GM19099 (cell line): Measurements from ENCODE around the gene CARMIL1.

Source experiments
- POLR2A ChIP-seq: IDR thresholded peaks from 3 replicates; pipeline ENCODE4 v1.6.1; 2011; ENCODE audit warnings: low read depth; ENCODE audit not compliant: insufficient read length; ENCODE audit errors: extremely low read depth

The CARMIL1 gene

GRCh38 chr6:25415701-25416100 is 136.5 kb downstream of the CARMIL1 start:
- TF ChIP-seq POLR2A, result no peak

- TF ChIP-seq POLR2A, result no peak
These were observed 138.0 kb downstream of the CARMIL1 start for GRCh38 chr6:25417046-25417605.

GRCh38 chr6:25418454-25419052 is 139.4 kb downstream of the CARMIL1 start:
- TF ChIP-seq POLR2A, result no peak

GRCh38 chr6:25419879-25420278 is 140.7 kb downstream of the CARMIL1 start:
- no peak for TF ChIP-seq POLR2A

- TF ChIP-seq POLR2A, result no peak
These were observed 144.2 kb downstream of the CARMIL1 start for GRCh38 chr6:25423358-25423757.

GRCh38 chr6:25424303-25424702 is 145.1 kb downstream of the CARMIL1 start:
- TF ChIP-seq POLR2A, result no peak

GRCh38 chr6:25427549-25427948 is 148.4 kb downstream of the CARMIL1 start:
- TF ChIP-seq POLR2A, result no peak

- TF ChIP-seq POLR2A, result no peak
These were observed 149.7 kb downstream of the CARMIL1 start for GRCh38 chr6:25428758-25429317.

GRCh38 chr6:25431306-25431974 is 152.3 kb downstream of the CARMIL1 start:
- no peak for TF ChIP-seq POLR2A

- TF ChIP-seq POLR2A, result no peak
These were observed 152.8 kb downstream of the CARMIL1 start for GRCh38 chr6:25431975-25432307.

- TF ChIP-seq POLR2A, result no peak
These were observed 155.7 kb downstream of the CARMIL1 start for GRCh38 chr6:25434921-25435320.

- no peak for TF ChIP-seq POLR2A
These were observed 156.3 kb downstream of the CARMIL1 start for GRCh38 chr6:25435416-25435985.

GRCh38 chr6:25436760-25437159 is 157.6 kb downstream of the CARMIL1 start:
- TF ChIP-seq POLR2A, result no peak

GRCh38 chr6:25439368-25439767 is 160.2 kb downstream of the CARMIL1 start:
- no peak for TF ChIP-seq POLR2A

- TF ChIP-seq POLR2A, result no peak
These were observed 162.6 kb downstream of the CARMIL1 start for GRCh38 chr6:25441663-25442270.

GRCh38 chr6:25442898-25443297 is 163.7 kb downstream of the CARMIL1 start:
- TF ChIP-seq POLR2A, result no peak

GRCh38 chr6:25446830-25447569 is 167.8 kb downstream of the CARMIL1 start:
- no peak for TF ChIP-seq POLR2A
